Caco-2 (cell line): Measurements from ENCODE around the gene USP22. TPM values are rescaled to one million over a fixed set of nuclear protein-coding genes. Genes with fewer than 3 reads are reported as not detected.

Experiments used
- BruUV-seq: library from RNA; stranded (reverse); fragments of 400-500 nt; replicated peaks from 2 replicates; lab custom pipeline; 2021; lab: Mats Ljungman, UMichigan
- CTCF ChIA-PET: fragments of 300-600 bp; sonication (Branson Sonifier 250); formaldehyde crosslinking; loops from one replicate; lab custom pipeline; 2022; ENCODE audit warnings: antibody characterized with exemption; lab: Charles Lee
- POLR2A ChIA-PET: fragments of 300-600 bp; sonication (Branson Sonifier 250); formaldehyde crosslinking; loops from one replicate; lab custom pipeline; 2022; ENCODE audit warnings: antibody characterized with exemption; lab: Charles Lee
- DNase-seq, 2 experiments: peaks; one replicate each; pipeline versions ENCODE4 v3.0.0 to v3.0.0-alpha.2; 2020 to 2022
- H3K27me3 ChIP-seq: replicated peaks from 2 replicates; pipeline ENCODE4 v1.6.0; 2011; ENCODE audit warnings: low read length; ENCODE audit not compliant: control insufficient read depth, insufficient read depth
- H3K36me3 ChIP-seq: 2 replicates; pipeline ENCODE4 v1.5.1; 2011; ENCODE audit warnings: low read length; ENCODE audit not compliant: control insufficient read depth, insufficient read depth
- H3K4me1 ChIP-seq: fragments of 250-450 bp; sonication (Bioruptor Pico); 2 replicates; pipeline ENCODE4 v1.5.1; 2020; ENCODE audit warnings: mild to moderate bottlenecking
- H3K4me3 ChIP-seq: 2 replicates; pipeline ENCODE4 v1.5.1; 2011; ENCODE audit warnings: low read depth, mild to moderate bottlenecking, control low read depth, low read length
- H3K9me3 ChIP-seq: fragments of 250-450 bp; sonication (Bioruptor Pico); 2 replicates; pipeline ENCODE4 v1.5.1; 2020; ENCODE audit warnings: mild to moderate bottlenecking, moderate library complexity
- H3K27ac Mint-ChIP-seq: one replicate; pipeline ENCODE4 v1.8.0; 2022; ENCODE audit warnings: mixed read lengths; ENCODE audit not compliant: unreplicated experiment
- H3K27me3 Mint-ChIP-seq: one replicate; pipeline ENCODE4 v1.8.0; 2022; ENCODE audit warnings: mixed read lengths; ENCODE audit not compliant: insufficient read depth, unreplicated experiment
- H3K36me3 Mint-ChIP-seq: one replicate; pipeline ENCODE4 v1.8.0; 2022; ENCODE audit warnings: mild to moderate bottlenecking, mixed read lengths; ENCODE audit not compliant: insufficient read depth, unreplicated experiment
- H3K4me1 Mint-ChIP-seq: one replicate; pipeline ENCODE4 v1.8.0; 2022; ENCODE audit warnings: low read depth, mixed read lengths; ENCODE audit not compliant: unreplicated experiment
- H3K4me3 Mint-ChIP-seq: one replicate; pipeline ENCODE4 v1.8.0; 2022; ENCODE audit warnings: mild to moderate bottlenecking, moderate library complexity, mixed read lengths; ENCODE audit not compliant: unreplicated experiment
- H3K9me3 Mint-ChIP-seq: one replicate; pipeline ENCODE4 v1.8.0; 2022; ENCODE audit warnings: mixed read lengths; ENCODE audit not compliant: unreplicated experiment
- CTCF ChIP-seq, 2 experiments: fragments of 200-600 bp in 1 of 2; IDR thresholded peaks; 1 replicate in 1 of 2; 2 replicates in 1 of 2; pipeline versions ENCODE4 v1.5.1 to v1.8.0; 2011 to 2022; ENCODE audit warnings: antibody characterized with exemption in 1 of 2, control low read depth in 1 of 2, inconsistent platforms in 1 of 2, low read depth in 1 of 2, low read length in 1 of 2, mild to moderate bottlenecking in 1 of 2, moderate library complexity in 1 of 2; ENCODE audit not compliant: insufficient read depth in 1 of 2, severe bottlenecking in 1 of 2, unreplicated experiment in 1 of 2
- intact Hi-C: fragments of 100-400 bp; cut with micrococcal nuclease; formaldehyde crosslinking; loops from one replicate; pipeline ENCODE4 v1.10.0; 2022; ENCODE audit not compliant: unreplicated experiment
- total RNA-seq: library from RNA; stranded (reverse); gene quantifications from 2 replicates; pipeline ENCODE4 v1.2.3, GENCODE V29; 2022

USP22 gene
- total RNA-seq, 1 experiment from 2014 or later: 267 TPM

GRCh38 chr17:21077281-21077680 lies 34.5 kb upstream of the USP22 start:
- H3K36me3 Mint-ChIP-seq: no peaks in the 10 kb centered on the region
- no peaks in the 10 kb centered on the region for H3K4me1 ChIP-seq

GRCh38 chr17:21076242-21076641 lies 33.4 kb upstream of the USP22 start:
- POLR2A ChIA-PET: no interaction called here
- no peak for TF ChIP-seq CTCF (IDR thresholded peaks at IDR 0.05; ENCODE audit: insufficient read depth in 1 of 2, low read depth in 1 of 2, low read length in 1 of 2, severe bottlenecking in 1 of 2, unreplicated experiment in 1 of 2)
- CTCF ChIA-PET: no interaction called here
- no TSS peak for BruUV-seq
- H3K9me3 ChIP-seq: no peaks in the 10 kb centered on the region
- H3K4me1 Mint-ChIP-seq: no peaks in the 10 kb centered on the region
- DNase-seq: no peak
- intact Hi-C loops: no loop called here
- H3K4me1 ChIP-seq: no peaks in the 10 kb centered on the region
- no peak overlapping the region for H3K4me3 ChIP-seq
- no peaks in the 10 kb centered on the region for H3K36me3 ChIP-seq
- H3K27me3 Mint-ChIP-seq: peaks cover 3% of the 10 kb centered on the region
- H3K36me3 Mint-ChIP-seq: no peaks in the 10 kb centered on the region
- peaks cover 1% of the 10 kb centered on the region for H3K9me3 Mint-ChIP-seq
- H3K27ac Mint-ChIP-seq: no peak overlapping the region
- no peaks in the 10 kb centered on the region; the same call in 1 of the 2 replicates for H3K27me3 ChIP-seq
- no peak overlapping the region for H3K4me3 Mint-ChIP-seq

More at GRCh38 chr17:21077281-21077680, 34.5 kb upstream of the USP22 start:
- peaks cover 3% of the 10 kb centered on the region for H3K27me3 Mint-ChIP-seq
- Histone ChIP-seq H3K9me3 (no peaks in the 10 kb centered on the region), H3K4me3 (no peak overlapping the region), H3K36me3 (no peaks in the 10 kb centered on the region), H3K27me3 (no peaks in the 10 kb centered on the region; the same call in 1 of the 2 replicates)
- ChIA-PET CTCF (interaction anchor here (0.5 kb wide), 1 partner anchor 9 kb away, joined by 6 read pairs; no protein-coding TSS in a partner anchor), POLR2A (no interaction called here)
- intact Hi-C loops: no loop called here
- H3K27ac Mint-ChIP-seq: no peak overlapping the region
- no peaks in the 10 kb centered on the region for H3K4me1 Mint-ChIP-seq
- TF ChIP-seq CTCF (IDR thresholded peaks at IDR 0.05; ENCODE audit: insufficient read depth in 1 of 2, low read depth in 1 of 2, low read length in 1 of 2, severe bottlenecking in 1 of 2, unreplicated experiment in 1 of 2): no peak
- peaks cover 12% of the 10 kb centered on the region for H3K9me3 Mint-ChIP-seq
- BruUV-seq: no TSS peak
- DNase-seq: no peak
- no peak overlapping the region for H3K4me3 Mint-ChIP-seq

GRCh38 chr17:21075739-21076085 lies 32.9 kb upstream of the USP22 start:
- ChIA-PET POLR2A (no interaction called here), CTCF (no interaction called here)
- Mint-ChIP-seq H3K27ac (no peak overlapping the region), H3K9me3 (no peaks in the 10 kb centered on the region), H3K4me3 (no peak overlapping the region), H3K4me1 (no peaks in the 10 kb centered on the region), H3K27me3 (peaks cover 3% of the 10 kb centered on the region), H3K36me3 (no peaks in the 10 kb centered on the region)
- H3K36me3 ChIP-seq: no peaks in the 10 kb centered on the region
- H3K27me3 ChIP-seq: no peaks in the 10 kb centered on the region; the same call in 1 of the 2 replicates
- no peak for TF ChIP-seq CTCF (IDR thresholded peaks at IDR 0.05; ENCODE audit: insufficient read depth in 1 of 2, low read depth in 1 of 2, low read length in 1 of 2, severe bottlenecking in 1 of 2, unreplicated experiment in 1 of 2)
- no peak overlapping the region for H3K4me3 ChIP-seq
- no peaks in the 10 kb centered on the region for H3K9me3 ChIP-seq
- BruUV-seq: no TSS peak
- intact Hi-C loops: no loop called here
- DNase-seq: no peak
- no peaks in the 10 kb centered on the region for H3K4me1 ChIP-seq
